ENCODE data around the gene OR13C5.

DNA sequence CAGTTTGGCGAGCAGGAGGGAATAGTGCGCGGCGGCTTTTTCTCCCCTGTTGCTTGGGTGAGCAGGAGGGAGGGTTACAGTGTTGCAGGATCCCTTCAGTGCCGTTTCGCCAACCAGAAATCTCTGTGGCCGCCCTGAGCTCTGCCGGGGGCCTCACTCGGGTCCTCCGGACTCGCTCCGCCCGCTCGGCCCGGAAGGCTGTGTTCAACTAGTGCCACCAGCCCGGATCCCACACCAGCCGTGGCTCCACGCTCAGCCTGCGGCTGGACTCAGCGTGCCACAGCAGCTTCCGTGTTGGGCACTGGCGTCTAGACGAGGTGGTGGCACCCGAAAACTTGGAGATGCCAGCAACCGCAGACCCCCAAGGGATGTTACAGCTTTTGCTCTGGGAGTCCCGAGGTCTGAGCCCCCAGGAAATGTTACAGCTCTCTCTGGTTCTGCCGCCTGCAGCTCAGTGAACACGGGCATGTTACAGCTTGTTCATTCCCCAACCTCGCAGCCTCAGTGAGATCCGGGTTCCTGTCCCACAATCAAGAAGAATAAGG is 34.8 kb upstream of the OR13C5 start:
- TF ChIP-seq CTCF (IDR thresholded peaks at IDR 0.05; ENCODE audit: insufficient read depth, low read depth, low read length) = no peak
- no peak for TF ChIP-seq EZH2 (IDR thresholded peaks at IDR 0.05; ENCODE audit: insufficient read depth, low read length)
